Fibroblast of lung (primary cell): ENCODE results near the gene CCNB1. TPM values are rescaled to one million over a fixed set of nuclear protein-coding genes. Genes with fewer than 3 reads are reported as not detected.
"Not testable (repeated sequence)": the region's sequence is repeated elsewhere in the genome, so short reads cannot be mapped to it uniquely, and the experiment has no call there.

Experiments used
- DNase-seq, 2 donors: peaks; one replicate each; pipeline versions ENCODE4 v3.0.0 to v3.0.0-alpha.2; 2010; ENCODE audit warnings: low read depth in 2 of 2
- H2AFZ ChIP-seq: 2 replicates; pipeline ENCODE4 v1.5.1; 2012; ENCODE audit warnings: low read length, control low read depth, inconsistent platforms
- H3K27ac ChIP-seq: 2 replicates; pipeline ENCODE4 v1.5.1; 2011; ENCODE audit warnings: low read length, control low read depth; ENCODE audit not compliant: insufficient read depth
- H3K27me3 ChIP-seq: 2 replicates; pipeline ENCODE4 v1.5.1; 2011; ENCODE audit warnings: mild to moderate bottlenecking, low read length; ENCODE audit not compliant: control insufficient read depth, insufficient read depth
- H3K36me3 ChIP-seq: 2 replicates; pipeline ENCODE4 v1.5.1; 2011; ENCODE audit warnings: low read length; ENCODE audit not compliant: control insufficient read depth, insufficient read depth
- H3K4me1 ChIP-seq: 2 replicates; pipeline ENCODE4 v1.5.1; 2011; ENCODE audit warnings: low read length; ENCODE audit not compliant: control insufficient read depth, insufficient read depth; ENCODE audit errors: extremely low read depth
- H3K4me2 ChIP-seq: 2 replicates; pipeline ENCODE4 v1.5.1; 2011; ENCODE audit warnings: low read length, control low read depth; ENCODE audit not compliant: insufficient read depth; ENCODE audit errors: extremely low read depth
- H3K4me3 ChIP-seq, 4 experiments: fragments of 200-600 bp in 1 of 4; sonication (generic) in 1 of 4; replicated peaks in 1 of 4; 2 replicates each; pipeline ENCODE4 v1.5.1; 2011 to 2016; ENCODE audit warnings: low read length in 4 of 4, low read depth in 3 of 4, mild to moderate bottlenecking in 3 of 4, control low read depth in 2 of 4, inconsistent platforms in 1 of 4, mixed read lengths in 1 of 4; ENCODE audit not compliant: insufficient read depth in 1 of 4; ENCODE audit errors: control extremely low read depth in 1 of 4
- H3K79me2 ChIP-seq: 2 replicates; pipeline ENCODE4 v1.5.1; 2012; ENCODE audit warnings: mild to moderate bottlenecking, low read length, inconsistent platforms; ENCODE audit not compliant: control insufficient read depth, insufficient read depth
- H3K9ac ChIP-seq: 2 replicates; pipeline ENCODE4 v1.5.1; 2011; ENCODE audit warnings: mild to moderate bottlenecking, low read length, control low read depth; ENCODE audit not compliant: insufficient read depth
- H3K9me3 ChIP-seq: 2 replicates; pipeline ENCODE4 v1.5.1; 2012; ENCODE audit warnings: low read depth, low read length; ENCODE audit not compliant: control insufficient read depth, insufficient read depth
- H4K20me1 ChIP-seq: 2 replicates; pipeline ENCODE4 v1.5.1; 2011; ENCODE audit warnings: low read length; ENCODE audit not compliant: control insufficient read depth, insufficient read depth; ENCODE audit errors: extremely low read depth
- EZH2 ChIP-seq: IDR thresholded peaks from 2 replicates; pipeline ENCODE4 v1.5.1; 2012; ENCODE audit warnings: low read length, control low read depth, mild to moderate bottlenecking; ENCODE audit errors: missing control alignments
- polyA plus RNA-seq, 2 donors: library from polyadenylated mRNA; depleted of rRNA in 1 of 2; stranded (reverse) in 1 of 2; unstranded in 1 of 2; fragments of >200 nt; gene quantifications; 2 replicates each; pipeline ENCODE4 v1.2.1, GENCODE V29; 2011 to 2012; ENCODE audit warnings: missing spikeins in 1 of 2
- total RNA-seq: library from RNA; depleted of rRNA; stranded (reverse); fragments of >200 nt; gene quantifications from 2 replicates; pipeline ENCODE4 v1.2.1, GENCODE V29; 2014
- TF ChIP-seq, protein P1 (sequence below), 2 donors: IDR thresholded peaks in 1 of 2; conservative IDR thresholded peaks in 1 of 2; 1 replicate in 1 of 2; 2 replicates in 1 of 2; pipeline ENCODE4 v1.5.1; 2011 to 2012; ENCODE audit warnings: low read length in 2 of 2, control low read depth in 1 of 2, inconsistent platforms in 1 of 2, low read depth in 1 of 2, mild to moderate bottlenecking in 1 of 2

CCNB1 gene
- total and polyA plus RNA-seq, 2 donors (not counting 1 experiment from before 2014, with no cell fraction given): 46.8 to 74.3 TPM

DNA sequence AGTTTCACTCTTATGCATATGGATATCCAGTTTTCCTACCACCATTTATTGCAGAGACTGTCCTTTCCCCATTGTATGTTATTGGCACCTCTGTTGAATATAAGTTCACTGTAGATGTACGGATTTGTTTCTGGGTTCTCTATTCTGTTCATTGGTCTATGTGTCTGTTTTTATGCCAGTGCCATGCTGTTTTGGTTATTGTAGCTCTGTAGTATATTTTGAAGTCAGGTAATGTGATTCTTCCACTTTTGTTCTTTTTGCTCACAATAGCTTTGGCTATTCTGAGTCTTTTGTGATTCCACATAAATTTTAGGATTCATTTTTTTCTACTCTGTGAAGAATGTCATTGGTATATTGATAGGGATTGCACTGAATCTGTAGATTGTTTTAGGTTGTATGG is 26.1 kb upstream of the CCNB1 start:
- no peak for DNase-seq
- no peaks in the 10 kb centered on the region for H3K79me2 ChIP-seq
- H3K4me1 ChIP-seq: no peaks in the 10 kb centered on the region
- H3K4me2 ChIP-seq: no peak overlapping the region
- H4K20me1 ChIP-seq: no peaks in the 10 kb centered on the region
- H3K36me3 ChIP-seq: no peaks in the 10 kb centered on the region
- TF ChIP-seq, protein P1, sequence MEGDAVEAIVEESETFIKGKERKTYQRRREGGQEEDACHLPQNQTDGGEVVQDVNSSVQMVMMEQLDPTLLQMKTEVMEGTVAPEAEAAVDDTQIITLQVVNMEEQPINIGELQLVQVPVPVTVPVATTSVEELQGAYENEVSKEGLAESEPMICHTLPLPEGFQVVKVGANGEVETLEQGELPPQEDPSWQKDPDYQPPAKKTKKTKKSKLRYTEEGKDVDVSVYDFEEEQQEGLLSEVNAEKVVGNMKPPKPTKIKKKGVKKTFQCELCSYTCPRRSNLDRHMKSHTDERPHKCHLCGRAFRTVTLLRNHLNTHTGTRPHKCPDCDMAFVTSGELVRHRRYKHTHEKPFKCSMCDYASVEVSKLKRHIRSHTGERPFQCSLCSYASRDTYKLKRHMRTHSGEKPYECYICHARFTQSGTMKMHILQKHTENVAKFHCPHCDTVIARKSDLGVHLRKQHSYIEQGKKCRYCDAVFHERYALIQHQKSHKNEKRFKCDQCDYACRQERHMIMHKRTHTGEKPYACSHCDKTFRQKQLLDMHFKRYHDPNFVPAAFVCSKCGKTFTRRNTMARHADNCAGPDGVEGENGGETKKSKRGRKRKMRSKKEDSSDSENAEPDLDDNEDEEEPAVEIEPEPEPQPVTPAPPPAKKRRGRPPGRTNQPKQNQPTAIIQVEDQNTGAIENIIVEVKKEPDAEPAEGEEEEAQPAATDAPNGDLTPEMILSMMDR (conservative IDR thresholded peaks at IDR 0.05 in 1 of 2, IDR thresholded peaks at IDR 0.05 in 1 of 2; ENCODE audit: low read depth in 1 of 2, low read length in 2 of 2): no peak
- no peak for TF ChIP-seq EZH2
- H3K27ac ChIP-seq: no peak overlapping the region
- no peak overlapping the region for H2AFZ ChIP-seq
- H3K27me3 ChIP-seq: no peaks in the 10 kb centered on the region
- no peaks in the 10 kb centered on the region for H3K9me3 ChIP-seq
- H3K9ac ChIP-seq: no peak overlapping the region
- H3K4me3 ChIP-seq: no peak overlapping the region

DNA sequence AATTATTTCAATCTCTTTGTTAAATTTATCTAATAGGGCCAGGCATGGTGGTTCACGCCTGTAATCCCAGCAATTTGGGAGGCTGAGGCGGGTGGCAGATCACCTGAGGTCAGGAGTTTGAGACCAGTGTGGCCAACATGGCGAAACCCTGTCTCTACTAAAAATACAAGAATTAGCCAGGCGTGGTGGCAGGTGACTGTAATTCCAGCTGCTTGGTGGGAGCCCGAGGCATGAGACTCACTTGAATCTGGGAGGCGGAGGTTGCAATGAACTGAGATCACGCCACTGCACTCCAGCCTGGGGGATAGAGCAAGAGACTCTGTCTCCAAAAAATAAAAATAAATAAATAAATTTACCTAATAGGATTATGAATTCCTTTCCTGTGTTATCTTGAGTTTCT is 18.4 kb upstream of the CCNB1 start:
- not testable (repeated sequence) for H3K9me3 ChIP-seq, H3K4me2 ChIP-seq, H2AFZ ChIP-seq, H3K79me2 ChIP-seq, H3K9ac ChIP-seq, H4K20me1 ChIP-seq, H3K27me3 ChIP-seq, H3K27ac ChIP-seq, H3K4me3 ChIP-seq, H3K4me1 ChIP-seq, DNase-seq, H3K36me3 ChIP-seq

DNA sequence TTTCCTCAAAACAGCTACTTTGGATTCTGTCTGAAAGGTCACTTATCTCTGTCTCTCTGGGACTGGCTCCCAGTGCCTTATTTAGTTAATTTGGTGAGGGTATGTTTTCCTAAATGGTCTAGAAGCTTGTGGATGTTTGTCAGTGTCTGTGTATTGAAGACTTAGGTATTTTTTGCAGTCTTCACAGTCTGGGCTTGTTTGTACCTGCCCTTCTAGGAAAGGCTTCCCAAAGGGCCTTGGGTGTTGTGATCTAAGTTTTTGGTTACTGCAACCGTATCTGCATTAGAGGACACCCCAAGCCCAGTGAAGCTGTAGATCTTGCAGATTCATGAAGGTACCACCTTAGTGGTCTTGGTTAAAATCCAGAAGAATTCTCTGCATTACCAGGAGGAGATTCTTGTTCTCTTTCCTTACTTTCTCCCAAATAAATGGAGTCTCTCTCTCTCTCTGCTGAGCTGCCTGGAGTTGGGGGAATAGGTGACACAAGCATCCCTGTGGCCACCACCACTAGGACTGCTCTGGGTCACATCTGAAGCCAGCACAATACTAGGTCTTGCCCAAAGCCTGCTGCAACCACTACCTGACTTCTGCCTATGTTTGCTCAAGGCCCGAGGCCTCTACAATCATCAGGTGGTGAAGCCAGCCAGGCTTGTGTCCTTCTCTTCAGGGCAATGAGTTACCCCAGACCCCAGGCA is 17.8 kb upstream of the CCNB1 start:
- Histone ChIP-seq H3K9ac (no peak overlapping the region), H3K79me2 (no peaks in the 10 kb centered on the region), H3K4me2 (no peak overlapping the region), H2AFZ (no peak overlapping the region), H3K27me3 (no peaks in the 10 kb centered on the region), H3K4me3 (no peak overlapping the region), H3K4me1 (no peaks in the 10 kb centered on the region), H3K27ac (no peak overlapping the region), H3K9me3 (no peaks in the 10 kb centered on the region), H4K20me1 (no peaks in the 10 kb centered on the region), H3K36me3 (no peaks in the 10 kb centered on the region)
- no peak for TF ChIP-seq EZH2
- TF ChIP-seq, protein P1 (conservative IDR thresholded peaks at IDR 0.05 in 1 of 2, IDR thresholded peaks at IDR 0.05 in 1 of 2; ENCODE audit: low read depth in 1 of 2, low read length in 2 of 2): no peak
- no peak for DNase-seq
